ENCODE measurements around the gene PLD4. TPM values are rescaled to one million over a fixed set of nuclear protein-coding genes. Genes with fewer than 3 reads are reported as not detected.

Gene PLD4
- total RNA-seq, 4 donors from 2014 or later, result 2.4 TPM; not detected in 3

DNA sequence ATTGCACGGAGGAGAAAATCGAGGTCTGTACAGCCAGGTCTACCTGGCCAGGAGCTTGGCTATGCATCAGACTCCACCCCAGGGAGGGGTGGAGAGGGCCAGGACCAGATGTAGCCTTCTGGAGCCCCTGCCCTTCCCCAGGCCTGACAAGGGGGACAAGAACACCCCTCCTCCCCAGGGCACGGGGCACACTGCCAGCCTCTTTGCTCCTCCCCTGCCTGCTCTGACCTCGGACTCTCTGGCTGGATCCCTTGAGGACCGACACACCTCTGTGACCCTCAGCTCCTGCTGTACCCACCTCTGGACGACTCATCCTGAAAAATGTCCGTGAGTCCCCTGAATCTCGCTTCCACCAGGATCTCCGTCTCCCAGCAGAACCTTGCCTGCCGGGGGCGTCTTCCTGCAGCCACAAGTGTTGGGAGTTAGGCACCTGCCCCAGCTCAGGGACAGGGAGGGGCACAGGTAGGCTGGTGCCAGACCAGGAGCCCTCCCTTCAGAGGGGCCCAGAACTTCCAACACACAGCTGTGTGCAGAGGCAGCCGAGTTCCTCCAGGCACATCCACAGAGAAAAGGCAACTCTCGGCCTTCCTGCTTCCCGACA, 31.7 kb downstream of the PLD4 start:
- no peak for DNase-seq (ENCODE audit: low spot score in 2 of 2)
- H3K4me1 ChIP-seq, result no peaks in the 10 kb centered on the region
- WGBS, 2 donors, result 74 to 76% methylated on average over 14 of the region's 14 CpGs
- H3K27me3 ChIP-seq, result peaks cover 0 to 5% of the 10 kb centered on the region in 2 donors
- TF ChIP-seq POLR2A (IDR thresholded peaks at IDR 0.05) (no peak), EP300 (IDR thresholded peaks at IDR 0.05) (no peak)
- TF ChIP-seq, protein P1, sequence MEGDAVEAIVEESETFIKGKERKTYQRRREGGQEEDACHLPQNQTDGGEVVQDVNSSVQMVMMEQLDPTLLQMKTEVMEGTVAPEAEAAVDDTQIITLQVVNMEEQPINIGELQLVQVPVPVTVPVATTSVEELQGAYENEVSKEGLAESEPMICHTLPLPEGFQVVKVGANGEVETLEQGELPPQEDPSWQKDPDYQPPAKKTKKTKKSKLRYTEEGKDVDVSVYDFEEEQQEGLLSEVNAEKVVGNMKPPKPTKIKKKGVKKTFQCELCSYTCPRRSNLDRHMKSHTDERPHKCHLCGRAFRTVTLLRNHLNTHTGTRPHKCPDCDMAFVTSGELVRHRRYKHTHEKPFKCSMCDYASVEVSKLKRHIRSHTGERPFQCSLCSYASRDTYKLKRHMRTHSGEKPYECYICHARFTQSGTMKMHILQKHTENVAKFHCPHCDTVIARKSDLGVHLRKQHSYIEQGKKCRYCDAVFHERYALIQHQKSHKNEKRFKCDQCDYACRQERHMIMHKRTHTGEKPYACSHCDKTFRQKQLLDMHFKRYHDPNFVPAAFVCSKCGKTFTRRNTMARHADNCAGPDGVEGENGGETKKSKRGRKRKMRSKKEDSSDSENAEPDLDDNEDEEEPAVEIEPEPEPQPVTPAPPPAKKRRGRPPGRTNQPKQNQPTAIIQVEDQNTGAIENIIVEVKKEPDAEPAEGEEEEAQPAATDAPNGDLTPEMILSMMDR (IDR thresholded peaks at IDR 0.05), result no peak
- no peak overlapping the region for H3K27ac ChIP-seq
- peaks cover 0 to 3% (median 0%) of the 10 kb centered on the region in 4 donors for H3K9me3 ChIP-seq
- H3K36me3 ChIP-seq, result peaks cover 0 to 35% (median 0%) of the 10 kb centered on the region in 3 donors
- H3K4me3 ChIP-seq, result no peak overlapping the region

DNA sequence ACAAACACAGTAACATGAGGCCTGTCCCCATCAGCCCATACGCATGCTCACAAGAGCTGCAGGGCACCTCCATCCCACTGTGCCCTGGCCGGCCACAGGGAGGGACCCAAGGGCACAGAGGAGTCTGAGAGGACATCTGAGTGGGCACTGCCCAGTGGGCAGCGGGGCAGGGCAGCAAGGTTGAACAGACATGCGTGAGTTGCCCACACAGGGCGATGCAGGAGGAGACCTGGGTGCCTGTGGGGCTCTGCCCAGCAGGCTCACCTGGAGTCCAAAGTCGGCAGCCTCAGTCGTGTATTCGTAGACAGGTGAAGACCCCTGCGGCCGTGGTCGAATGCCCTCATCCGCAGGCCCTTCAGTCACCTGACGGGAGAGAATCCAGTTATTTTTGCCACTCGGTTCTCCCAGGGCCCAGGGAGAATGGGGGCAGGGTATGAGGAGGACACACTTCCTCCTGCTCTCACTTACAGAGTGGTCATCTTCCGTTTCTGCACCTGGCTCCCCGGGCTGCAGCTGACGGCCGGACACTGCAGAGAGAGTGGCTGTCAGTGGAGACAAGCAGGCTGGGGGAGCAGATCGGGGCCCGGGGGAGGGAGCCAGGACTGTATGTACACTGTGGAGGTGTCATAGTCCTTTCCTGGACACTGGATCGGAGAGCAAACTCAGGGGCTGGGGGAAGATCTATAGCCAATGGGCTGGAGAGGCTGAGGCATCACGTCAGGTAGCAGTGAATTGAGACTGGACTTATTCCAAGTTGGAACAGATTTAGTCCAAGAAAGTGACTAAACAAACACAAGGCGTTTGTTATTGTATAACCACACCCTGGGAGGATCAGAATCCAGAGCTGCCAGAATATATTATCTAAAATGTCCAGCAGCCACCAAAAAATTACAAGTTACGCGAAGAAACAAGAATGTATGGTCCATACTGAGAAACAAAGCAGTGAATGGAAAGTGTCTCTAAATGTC, 32.8 kb downstream of the PLD4 start:
- TF ChIP-seq, protein P1 (IDR thresholded peaks at IDR 0.05), result no peak
- no peak for TF ChIP-seq POLR2A (IDR thresholded peaks at IDR 0.05)
- no peak for TF ChIP-seq EP300 (IDR thresholded peaks at IDR 0.05)
- WGBS, 2 donors, result 72 to 74% methylated on average over 25 of the region's 25 CpGs
- H3K4me3 ChIP-seq, result no peak overlapping the region
- peaks cover 0 to 3% (median 0%) of the 10 kb centered on the region in 4 donors for H3K9me3 ChIP-seq
- no peaks in the 10 kb centered on the region for H3K4me1 ChIP-seq
- H3K36me3 ChIP-seq, result peaks cover 0 to 30% (median 0%) of the 10 kb centered on the region in 3 donors
- peaks cover 0 to 5% of the 10 kb centered on the region in 2 donors for H3K27me3 ChIP-seq
- no peak overlapping the region for H3K27ac ChIP-seq
- DNase-seq (ENCODE audit: low spot score in 2 of 2), result no peak

DNA sequence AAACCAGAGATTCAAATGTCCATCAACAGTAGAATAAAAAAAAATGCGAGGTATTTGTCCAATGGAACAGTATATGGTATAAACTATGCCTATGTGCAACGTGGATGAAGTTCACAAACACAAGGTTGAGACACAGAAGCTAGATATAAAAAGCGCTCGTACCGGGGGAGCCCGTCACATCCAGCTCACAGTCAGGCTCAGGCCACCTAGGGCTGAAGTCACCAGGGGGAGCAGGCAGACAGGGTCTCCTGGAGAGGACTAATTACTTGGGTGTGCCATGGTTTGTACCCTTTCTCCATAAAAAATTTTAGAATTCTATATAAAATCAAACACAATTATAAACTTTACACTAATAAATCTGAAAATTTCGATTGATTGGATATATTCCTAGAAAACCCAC, 39.9 kb downstream of the PLD4 start:
- H3K36me3 ChIP-seq, result no peaks in the 10 kb centered on the region
- DNase-seq (ENCODE audit: low spot score in 2 of 2), result no peak
- H3K4me1 ChIP-seq, result peaks cover 0 to 33% (median 12%) of the 10 kb centered on the region in 4 donors
- H3K27me3 ChIP-seq, result peaks cover 0 to 26% of the 10 kb centered on the region in 2 donors
- no peak overlapping the region for H3K4me3 ChIP-seq
- H3K27ac ChIP-seq, result no peak overlapping the region
- no peaks in the 10 kb centered on the region for H3K9me3 ChIP-seq
- 85% methylated on average over 7 of the region's 7 CpGs for WGBS, 2 donors
- TF ChIP-seq, protein P1 (IDR thresholded peaks at IDR 0.05), result no peak
- no peak for TF ChIP-seq EP300 (IDR thresholded peaks at IDR 0.05)
- TF ChIP-seq POLR2A (IDR thresholded peaks at IDR 0.05), result no peak

DNA sequence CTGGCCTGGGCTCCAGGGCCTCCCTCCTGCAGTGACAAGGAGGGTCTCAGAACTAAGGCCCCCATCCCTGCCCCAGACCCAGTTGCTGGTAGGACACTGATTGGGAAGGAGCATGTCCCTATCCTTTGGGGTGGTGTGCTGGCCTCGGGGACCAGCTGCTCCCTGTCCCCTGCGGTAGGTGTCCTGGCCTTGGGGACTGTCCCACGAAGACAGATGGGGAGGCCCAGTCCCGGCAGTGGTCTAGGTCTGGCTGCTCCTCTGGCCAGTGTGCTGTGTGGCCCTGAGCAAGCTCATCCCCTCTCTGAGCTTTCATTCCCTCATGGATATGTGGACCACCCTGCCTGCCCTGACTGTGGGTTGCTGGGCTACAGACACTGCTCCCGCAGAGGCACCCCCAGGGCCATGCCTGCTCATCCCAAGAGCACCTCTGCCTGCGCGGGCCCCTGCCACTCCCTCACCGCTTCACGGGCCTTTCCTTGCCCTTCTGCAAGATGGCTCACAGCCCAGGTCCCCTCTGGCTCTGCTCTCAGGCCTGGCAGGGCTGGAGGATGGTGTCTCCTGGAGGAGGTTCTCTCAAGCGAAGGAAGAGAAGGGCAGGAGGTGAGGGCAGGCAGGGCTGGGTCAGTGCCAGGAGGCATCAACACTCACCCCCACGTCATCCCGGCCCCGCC, 41.0 kb downstream of the PLD4 start:
- Histone ChIP-seq H3K27ac (peak overlapping the region in 2 of 4 donors; percentile 14 to 92), H3K36me3 (no peaks in the 10 kb centered on the region), H3K9me3 (no peaks in the 10 kb centered on the region), H3K27me3 (peaks cover 0 to 26% of the 10 kb centered on the region in 2 donors), H3K4me1 (peaks cover 0 to 41% (median 13%) of the 10 kb centered on the region in 4 donors), H3K4me3 (no peak overlapping the region)
- DNase-seq (ENCODE audit: low spot score in 2 of 2), result no peak
- no peak for TF ChIP-seq POLR2A (IDR thresholded peaks at IDR 0.05)
- TF ChIP-seq, protein P1 (IDR thresholded peaks at IDR 0.05), result no peak
- TF ChIP-seq EP300 (IDR thresholded peaks at IDR 0.05), result no peak
- 69 to 83% methylated on average over 6 to 13 of the region's 13 CpGs for WGBS, 2 donors
